ENCODE measurements around the gene OBSCN. TPM values are rescaled to one million over a fixed set of nuclear protein-coding genes. Genes with fewer than 3 reads are reported as not detected.

Gene OBSCN
- total RNA-seq, 2 experiments from 2014 or later: 29.5 to 45.2 TPM

GRCh38 chr1:228291906-228292608 is 84.2 kb downstream of the OBSCN start:
- ChIA-PET POLR2A (no interaction called here), CTCF (ENCODE audit: unreplicated experiment) (no interaction called here)
- DNase-seq (ENCODE audit: low spot score): no peak
- no peaks in the 10 kb centered on the region for H3K9me3 ChIP-seq (ENCODE audit: low read length)
- no peak overlapping the region for H3K4me3 ChIP-seq (ENCODE audit: low read depth, low read length, poor library complexity, severe bottlenecking)
- intact Hi-C loops (cut with micrococcal nuclease; ENCODE audit: unreplicated experiment): no loop called here
- no peaks in the 10 kb centered on the region for H3K9me2 ChIP-seq (ENCODE audit: insufficient read depth, low read length)
- TF ChIP-seq EZH2phosphoT487 (IDR thresholded peaks at IDR 0.05; ENCODE audit: borderline replicate concordance, low read depth, low read length): no peak
- TF ChIP-seq, protein P1, sequence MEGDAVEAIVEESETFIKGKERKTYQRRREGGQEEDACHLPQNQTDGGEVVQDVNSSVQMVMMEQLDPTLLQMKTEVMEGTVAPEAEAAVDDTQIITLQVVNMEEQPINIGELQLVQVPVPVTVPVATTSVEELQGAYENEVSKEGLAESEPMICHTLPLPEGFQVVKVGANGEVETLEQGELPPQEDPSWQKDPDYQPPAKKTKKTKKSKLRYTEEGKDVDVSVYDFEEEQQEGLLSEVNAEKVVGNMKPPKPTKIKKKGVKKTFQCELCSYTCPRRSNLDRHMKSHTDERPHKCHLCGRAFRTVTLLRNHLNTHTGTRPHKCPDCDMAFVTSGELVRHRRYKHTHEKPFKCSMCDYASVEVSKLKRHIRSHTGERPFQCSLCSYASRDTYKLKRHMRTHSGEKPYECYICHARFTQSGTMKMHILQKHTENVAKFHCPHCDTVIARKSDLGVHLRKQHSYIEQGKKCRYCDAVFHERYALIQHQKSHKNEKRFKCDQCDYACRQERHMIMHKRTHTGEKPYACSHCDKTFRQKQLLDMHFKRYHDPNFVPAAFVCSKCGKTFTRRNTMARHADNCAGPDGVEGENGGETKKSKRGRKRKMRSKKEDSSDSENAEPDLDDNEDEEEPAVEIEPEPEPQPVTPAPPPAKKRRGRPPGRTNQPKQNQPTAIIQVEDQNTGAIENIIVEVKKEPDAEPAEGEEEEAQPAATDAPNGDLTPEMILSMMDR (conservative IDR thresholded peaks at IDR 0.05; ENCODE audit: low read length): no peak
- no peaks in the 10 kb centered on the region for H4K20me1 ChIP-seq (ENCODE audit: insufficient read depth, low read length)
- no TSS peak for BruUV-seq (replicated peaks)
- no peaks in the 10 kb centered on the region for H3K4me1 ChIP-seq (ENCODE audit: insufficient read depth, low read length, poor library complexity, severe bottlenecking)
- no peak overlapping the region for H2AFZ ChIP-seq (ENCODE audit: low read length)
- no peaks in the 10 kb centered on the region for H3K36me3 ChIP-seq (ENCODE audit: insufficient read depth, low read length)
- no peak overlapping the region for H3K4me2 ChIP-seq (ENCODE audit: low read length)
- H3K79me2 ChIP-seq (ENCODE audit: insufficient read depth, low read depth, low read length): no peaks in the 10 kb centered on the region
- no peak overlapping the region for H3K27ac ChIP-seq (ENCODE audit: low read depth, low read length, poor library complexity, severe bottlenecking)

- no TSS peak for BruUV-seq (replicated peaks)
- no peak overlapping the region for H3K4me3 ChIP-seq (ENCODE audit: low read depth, low read length, poor library complexity, severe bottlenecking)
- TF ChIP-seq EZH2phosphoT487 (IDR thresholded peaks at IDR 0.05; ENCODE audit: borderline replicate concordance, low read depth, low read length): no peak
- TF ChIP-seq, protein P1 (conservative IDR thresholded peaks at IDR 0.05; ENCODE audit: low read length): no peak
- H3K36me3 ChIP-seq (ENCODE audit: insufficient read depth, low read length): no peaks in the 10 kb centered on the region
- no peaks in the 10 kb centered on the region; the same call in 1 of the 2 replicates for H3K9me3 ChIP-seq (ENCODE audit: low read length)
- no peak overlapping the region for H3K4me2 ChIP-seq (ENCODE audit: low read length)
- no peaks in the 10 kb centered on the region for H3K9me2 ChIP-seq (ENCODE audit: insufficient read depth, low read length)
- H3K4me1 ChIP-seq (ENCODE audit: insufficient read depth, low read length, poor library complexity, severe bottlenecking): no peaks in the 10 kb centered on the region
- POLR2A ChIA-PET: no interaction called here
- H3K27ac ChIP-seq (ENCODE audit: low read depth, low read length, poor library complexity, severe bottlenecking): no peak overlapping the region
- intact Hi-C loops (cut with micrococcal nuclease; ENCODE audit: unreplicated experiment): no loop called here
- H2AFZ ChIP-seq (ENCODE audit: low read length): no peak overlapping the region
- H4K20me1 ChIP-seq (ENCODE audit: insufficient read depth, low read length): no peaks in the 10 kb centered on the region
- H3K79me2 ChIP-seq (ENCODE audit: insufficient read depth, low read depth, low read length): no peaks in the 10 kb centered on the region
- CTCF ChIA-PET (ENCODE audit: unreplicated experiment): no interaction called here
- DNase-seq (ENCODE audit: low spot score): no peak
Observed at GRCh38 chr1:228292609-228292911, 84.7 kb downstream of the OBSCN start.

DNA sequence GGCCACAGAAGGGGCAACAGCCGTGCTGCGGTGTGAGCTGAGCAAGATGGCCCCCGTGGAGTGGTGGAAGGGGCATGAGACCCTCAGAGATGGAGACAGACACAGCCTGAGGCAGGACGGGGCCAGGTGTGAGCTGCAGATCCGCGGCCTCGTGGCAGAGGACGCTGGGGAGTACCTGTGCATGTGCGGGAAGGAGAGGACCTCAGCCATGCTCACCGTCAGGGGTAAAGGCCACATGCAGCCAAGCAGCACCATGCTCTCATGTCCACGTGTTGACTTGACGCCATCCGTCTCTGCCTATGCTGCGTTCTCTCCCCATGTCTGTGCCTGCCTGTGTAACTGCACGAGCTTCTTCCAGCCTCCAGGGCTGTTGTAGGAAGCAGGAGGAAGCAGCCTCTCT is 85.5 kb downstream of the OBSCN start:
- H3K9me3 ChIP-seq (ENCODE audit: low read length): no peaks in the 10 kb centered on the region; the same call in 1 of the 2 replicates
- POLR2A ChIA-PET: no interaction called here
- intact Hi-C loops (cut with micrococcal nuclease; ENCODE audit: unreplicated experiment): no loop called here
- BruUV-seq (replicated peaks): no TSS peak
- H2AFZ ChIP-seq (ENCODE audit: low read length): no peak overlapping the region
- H3K4me2 ChIP-seq (ENCODE audit: low read length): no peak overlapping the region
- no peak for TF ChIP-seq EZH2phosphoT487 (IDR thresholded peaks at IDR 0.05; ENCODE audit: borderline replicate concordance, low read depth, low read length)
- TF ChIP-seq, protein P1 (conservative IDR thresholded peaks at IDR 0.05; ENCODE audit: low read length): no peak
- no peaks in the 10 kb centered on the region for H3K9me2 ChIP-seq (ENCODE audit: insufficient read depth, low read length)
- no peaks in the 10 kb centered on the region for H3K79me2 ChIP-seq (ENCODE audit: insufficient read depth, low read depth, low read length)
- H4K20me1 ChIP-seq (ENCODE audit: insufficient read depth, low read length): no peaks in the 10 kb centered on the region
- H3K36me3 ChIP-seq (ENCODE audit: insufficient read depth, low read length): no peaks in the 10 kb centered on the region
- no peak for DNase-seq (ENCODE audit: low spot score)
- no peak overlapping the region for H3K27ac ChIP-seq (ENCODE audit: low read depth, low read length, poor library complexity, severe bottlenecking)
- CTCF ChIA-PET (ENCODE audit: unreplicated experiment): no interaction called here
- no peaks in the 10 kb centered on the region for H3K4me1 ChIP-seq (ENCODE audit: insufficient read depth, low read length, poor library complexity, severe bottlenecking)
- H3K4me3 ChIP-seq (ENCODE audit: low read depth, low read length, poor library complexity, severe bottlenecking): no peak overlapping the region

Data from OCI-LY7 (cell line).